GM19455 (cell line): ENCODE results near the gene EFCAB9.
"Not testable (repeated sequence)": the region's sequence is repeated elsewhere in the genome, so short reads cannot be mapped to it uniquely, and the experiment has no call there.

Experiments
- ATAC-seq: cut with Tn5 transposase; IDR thresholded peaks from one replicate; pipeline ENCODE4 v1.9.1; 2021; ENCODE audit not compliant: unreplicated experiment

Gene EFCAB9

GRCh38 chr5:172188033-172188892 lies 5.7 kb upstream of the EFCAB9 start, which contains the start of gene STK10:
Gene STK10 (minus strand): TSS chr5:172188224. CDS start chr5:172188042, 182 bp downstream.
- peak; percentile 73 for ATAC-seq

- no peak for ATAC-seq
Measured at GRCh38 chr5:172188893-172189692, 4.9 kb upstream of the EFCAB9 start.

GRCh38 chr5:172189693-172190296 lies 4.2 kb upstream of the EFCAB9 start:
- no peak for ATAC-seq

- no peak for ATAC-seq
Measured at GRCh38 chr5:172194985-172195774, 1.2 kb downstream of the EFCAB9 start.

GRCh38 chr5:172197775-172198174 lies 3.8 kb downstream of the EFCAB9 start:
- not testable (repeated sequence) for ATAC-seq

GRCh38 chr5:172199446-172199845 lies 5.5 kb downstream of the EFCAB9 start:
- ATAC-seq = no peak

GRCh38 chr5:172200476-172200875 lies 6.5 kb downstream of the EFCAB9 start:
- ATAC-seq = no peak

- ATAC-seq = not testable (repeated sequence)
Measured at GRCh38 chr5:172205984-172206383, 12.0 kb downstream of the EFCAB9 start.

- ATAC-seq = no peak
Measured at GRCh38 chr5:172207511-172207910, 13.5 kb downstream of the EFCAB9 start.

- ATAC-seq = no peak
Measured at GRCh38 chr5:172209714-172210113, 15.7 kb downstream of the EFCAB9 start.

GRCh38 chr5:172211676-172212075 lies 17.7 kb downstream of the EFCAB9 start:
- ATAC-seq = no peak

GRCh38 chr5:172213126-172213525 lies 19.2 kb downstream of the EFCAB9 start:
- ATAC-seq = no peak

- no peak for ATAC-seq
Measured at GRCh38 chr5:172216345-172216744, 22.4 kb downstream of the EFCAB9 start.

- ATAC-seq = no peak
Measured at GRCh38 chr5:172219296-172219695, 25.3 kb downstream of the EFCAB9 start.

GRCh38 chr5:172223901-172224873 lies 30.2 kb downstream of the EFCAB9 start:
- ATAC-seq = peak; percentile 80

GRCh38 chr5:172224996-172225395 lies 31.0 kb downstream of the EFCAB9 start:
- ATAC-seq = no peak

- no peak for ATAC-seq
Measured at GRCh38 chr5:172229904-172230303, 35.9 kb downstream of the EFCAB9 start.

- ATAC-seq = no peak
Measured at GRCh38 chr5:172234031-172234430, 40.1 kb downstream of the EFCAB9 start.

- ATAC-seq = peak; percentile 81
Measured at GRCh38 chr5:172235132-172235780, 41.3 kb downstream of the EFCAB9 start.
